B cell (primary cell): ENCODE measurements around the gene NAGLU.

Source experiments
- CTCF ChIP-seq: fragments of 200-600 bp; IDR thresholded peaks from one replicate; pipeline ENCODE4 v1.8.0; 2022; ENCODE audit warnings: antibody characterized with exemption, mild to moderate bottlenecking
- EZH2 ChIP-seq: IDR thresholded peaks from 2 replicates; pipeline ENCODE4 v1.6.1; 2012; ENCODE audit warnings: borderline replicate concordance, low read depth, mild to moderate bottlenecking, moderate library complexity, low read length; ENCODE audit not compliant: insufficient read depth, poor library complexity, severe bottlenecking

- TF ChIP-seq EZH2 (no peak), CTCF (no peak)
These were observed 37.1 kb downstream of the NAGLU start for GRCh38 chr17:42573095-42573494.
